ENCODE measurements around the gene GPRC5A.

DNA sequence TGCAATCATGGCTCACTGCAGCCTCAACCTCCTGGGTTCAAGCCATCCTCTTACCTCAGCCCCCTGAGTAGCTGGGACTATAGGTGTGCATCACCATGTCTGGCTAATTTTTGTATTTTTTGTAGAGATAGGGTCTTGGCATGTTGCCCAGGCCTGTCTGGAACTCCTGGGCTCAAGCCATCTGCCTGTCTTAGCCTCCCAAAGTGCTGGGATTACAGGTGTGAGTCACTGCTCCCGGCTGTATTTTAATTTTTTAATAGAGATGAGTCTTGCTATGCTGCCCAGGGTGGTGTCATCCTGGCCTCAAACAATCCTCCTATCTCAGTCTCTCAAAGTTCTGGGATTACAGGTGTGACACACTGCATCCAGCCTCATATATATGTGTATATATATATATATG lies 31.7 kb upstream of the GPRC5A start:
- TF ChIP-seq POLR2A (IDR thresholded peaks at IDR 0.05) (no peak), EP300 (IDR thresholded peaks at IDR 0.05) (no peak), POLR2AphosphoS5 (IDR thresholded peaks at IDR 0.05) (no peak)
- TF ChIP-seq, protein P1, sequence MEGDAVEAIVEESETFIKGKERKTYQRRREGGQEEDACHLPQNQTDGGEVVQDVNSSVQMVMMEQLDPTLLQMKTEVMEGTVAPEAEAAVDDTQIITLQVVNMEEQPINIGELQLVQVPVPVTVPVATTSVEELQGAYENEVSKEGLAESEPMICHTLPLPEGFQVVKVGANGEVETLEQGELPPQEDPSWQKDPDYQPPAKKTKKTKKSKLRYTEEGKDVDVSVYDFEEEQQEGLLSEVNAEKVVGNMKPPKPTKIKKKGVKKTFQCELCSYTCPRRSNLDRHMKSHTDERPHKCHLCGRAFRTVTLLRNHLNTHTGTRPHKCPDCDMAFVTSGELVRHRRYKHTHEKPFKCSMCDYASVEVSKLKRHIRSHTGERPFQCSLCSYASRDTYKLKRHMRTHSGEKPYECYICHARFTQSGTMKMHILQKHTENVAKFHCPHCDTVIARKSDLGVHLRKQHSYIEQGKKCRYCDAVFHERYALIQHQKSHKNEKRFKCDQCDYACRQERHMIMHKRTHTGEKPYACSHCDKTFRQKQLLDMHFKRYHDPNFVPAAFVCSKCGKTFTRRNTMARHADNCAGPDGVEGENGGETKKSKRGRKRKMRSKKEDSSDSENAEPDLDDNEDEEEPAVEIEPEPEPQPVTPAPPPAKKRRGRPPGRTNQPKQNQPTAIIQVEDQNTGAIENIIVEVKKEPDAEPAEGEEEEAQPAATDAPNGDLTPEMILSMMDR (IDR thresholded peaks at IDR 0.05), result no peak
